Measurements from ENCODE around the gene RUNX3. TPM values are rescaled to one million over a fixed set of nuclear protein-coding genes. Genes with fewer than 3 reads are reported as not detected.

Gene RUNX3
- total RNA-seq, 1 experiment from 2014 or later = 0.33 TPM

- H3K4me3 Mint-ChIP-seq = no peak overlapping the region
- Histone ChIP-seq H4K8ac (replicated peaks; ENCODE audit: insufficient read length, low read depth, low read length) (no peak overlapping the region), H4K91ac (ENCODE audit: insufficient read length, low read depth, low read length) (no peak overlapping the region), H2BK5ac (ENCODE audit: insufficient read length, low read length) (no peak overlapping the region), H3K9ac (ENCODE audit: extremely low read depth, insufficient read length, low read length) (no peak overlapping the region), H3K14ac (ENCODE audit: insufficient read depth, low read length) (no peak overlapping the region), H3K4ac (ENCODE audit: low read depth, low read length) (no peak overlapping the region), H2AK5ac (ENCODE audit: insufficient read length, low read length) (no peak overlapping the region), H3K27me3 (ENCODE audit: insufficient read depth, low read length) (peaks cover 25% of the 10 kb centered on the region), H2BK20ac (ENCODE audit: low read depth, low read length, poor library complexity, severe bottlenecking) (no peak overlapping the region), H2BK12ac (ENCODE audit: insufficient read length, low read depth, low read length) (no peak overlapping the region), H3K79me1 (ENCODE audit: insufficient read depth, low read depth, low read length, poor library complexity, severe bottlenecking) (no peaks in the 10 kb centered on the region), H3K4me2 (ENCODE audit: insufficient read depth, insufficient read length, low read length) (no peak overlapping the region), H4K5ac (ENCODE audit: insufficient read length, low read depth, low read length) (no peak overlapping the region), H3T11ph (ENCODE audit: low read length) (no peak overlapping the region), H2BK120ac (ENCODE audit: low read depth, low read length, poor library complexity, severe bottlenecking) (no peak overlapping the region), H4K20me1 (ENCODE audit: control insufficient read depth, insufficient read depth, insufficient read length) (no peaks in the 10 kb centered on the region), H3K4me1 (ENCODE audit: insufficient read depth, low read length) (peaks cover 4% of the 10 kb centered on the region; the same call in 1 of the 2 replicates), H3K79me2 (ENCODE audit: insufficient read depth, low read length) (no peaks in the 10 kb centered on the region), H3K27ac (ENCODE audit: insufficient read length, low read depth, low read length) (no peak overlapping the region), H3K23me2 (ENCODE audit: insufficient read length, low read depth, low read length, poor library complexity, severe bottlenecking) (peaks cover 1% of the 10 kb centered on the region), H3K18ac (ENCODE audit: insufficient read length, low read depth, low read length) (no peak overlapping the region), H3K9me3 (ENCODE audit: control insufficient read depth, low read depth, low read length) (no peaks in the 10 kb centered on the region), H3K56ac (ENCODE audit: insufficient read length, low read depth, low read length) (no peak overlapping the region), H2BK15ac (ENCODE audit: low read depth, low read length) (no peak overlapping the region), H3K23ac (ENCODE audit: insufficient read length, low read depth, low read length) (no peak overlapping the region), H2AFZ (ENCODE audit: low read length) (no peak overlapping the region)
- H3K4me1 Mint-ChIP-seq = peaks cover 26 to 33% of the 10 kb centered on the region in 2 experiments
- WGBS (ENCODE audit: extremely low coverage, insufficient read length, low lambda C conversion rate) = no CpG with 5 or more reads among the region's 15 CpGs
- TF ChIP-seq, protein P1, sequence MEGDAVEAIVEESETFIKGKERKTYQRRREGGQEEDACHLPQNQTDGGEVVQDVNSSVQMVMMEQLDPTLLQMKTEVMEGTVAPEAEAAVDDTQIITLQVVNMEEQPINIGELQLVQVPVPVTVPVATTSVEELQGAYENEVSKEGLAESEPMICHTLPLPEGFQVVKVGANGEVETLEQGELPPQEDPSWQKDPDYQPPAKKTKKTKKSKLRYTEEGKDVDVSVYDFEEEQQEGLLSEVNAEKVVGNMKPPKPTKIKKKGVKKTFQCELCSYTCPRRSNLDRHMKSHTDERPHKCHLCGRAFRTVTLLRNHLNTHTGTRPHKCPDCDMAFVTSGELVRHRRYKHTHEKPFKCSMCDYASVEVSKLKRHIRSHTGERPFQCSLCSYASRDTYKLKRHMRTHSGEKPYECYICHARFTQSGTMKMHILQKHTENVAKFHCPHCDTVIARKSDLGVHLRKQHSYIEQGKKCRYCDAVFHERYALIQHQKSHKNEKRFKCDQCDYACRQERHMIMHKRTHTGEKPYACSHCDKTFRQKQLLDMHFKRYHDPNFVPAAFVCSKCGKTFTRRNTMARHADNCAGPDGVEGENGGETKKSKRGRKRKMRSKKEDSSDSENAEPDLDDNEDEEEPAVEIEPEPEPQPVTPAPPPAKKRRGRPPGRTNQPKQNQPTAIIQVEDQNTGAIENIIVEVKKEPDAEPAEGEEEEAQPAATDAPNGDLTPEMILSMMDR (conservative IDR thresholded peaks at IDR 0.05) = no peak
- no peaks in the 10 kb centered on the region; a peak in 1 of 5 replicates for H3K9me3 Mint-ChIP-seq
- no peak overlapping the region for H3K27ac Mint-ChIP-seq
- peaks cover 47% of the 10 kb centered on the region for H3K27me3 Mint-ChIP-seq (ENCODE audit: low read depth)
- no peaks in the 10 kb centered on the region for H3K36me3 Mint-ChIP-seq (ENCODE audit: insufficient read depth in 1 of 3, low read depth in 3 of 3)
- DNase-seq = no peak
These were observed 6.5 kb downstream of the RUNX3 start for GRCh38 chr1:24923485-24924113.

All from H9 (cell line).